ENCODE results near the gene DRAXIN.

DRAXIN gene

GRCh38 chr1:11770011-11770410, 78.5 kb downstream of the DRAXIN start:
- Histone ChIP-seq H3K36me3 (ENCODE audit: insufficient read depth, low read length) (no peaks in the 10 kb centered on the region), H2AFZ (ENCODE audit: low read depth, low read length) (no peak overlapping the region), H3K9me3 (ENCODE audit: insufficient read depth, low read length, severe bottlenecking) (no peaks in the 10 kb centered on the region), H3K4me3 (ENCODE audit: low read depth in 1 of 2, low read length in 2 of 2) (no peak overlapping the region), H3K79me2 (ENCODE audit: insufficient read depth, low read length) (no peaks in the 10 kb centered on the region), H3K27ac (ENCODE audit: low read length) (no peak overlapping the region), H3K4me1 (ENCODE audit: insufficient read depth, low read length) (no peaks in the 10 kb centered on the region), H3K9ac (ENCODE audit: low read depth, low read length) (no peak overlapping the region), H3K4me2 (ENCODE audit: insufficient read depth, low read length) (no peak overlapping the region), H4K20me1 (ENCODE audit: insufficient read depth, low read length) (no peaks in the 10 kb centered on the region), H3K27me3 (ENCODE audit: insufficient read depth, low read length, poor library complexity) (no peaks in the 10 kb centered on the region)
- no peak for DNase-seq
- no peak for TF ChIP-seq CTCF (IDR thresholded peaks at IDR 0.05; ENCODE audit: borderline replicate concordance, extremely low read depth, low read length, poor library complexity, severe bottlenecking)
- no peak for TF ChIP-seq EZH2 (IDR thresholded peaks at IDR 0.05; ENCODE audit: borderline replicate concordance, low read depth, low read length, severe bottlenecking)
- ATAC-seq (ENCODE audit: insufficient read depth, low read depth): no peak

- no peak for ATAC-seq (ENCODE audit: insufficient read depth, low read depth)
- Histone ChIP-seq H4K20me1 (ENCODE audit: insufficient read depth, low read length) (no peaks in the 10 kb centered on the region), H3K36me3 (ENCODE audit: insufficient read depth, low read length) (no peaks in the 10 kb centered on the region), H2AFZ (ENCODE audit: low read depth, low read length) (no peak overlapping the region), H3K4me2 (ENCODE audit: insufficient read depth, low read length) (no peak overlapping the region), H3K27me3 (ENCODE audit: insufficient read depth, low read length, poor library complexity) (no peaks in the 10 kb centered on the region), H3K9ac (ENCODE audit: low read depth, low read length) (no peak overlapping the region), H3K9me3 (ENCODE audit: insufficient read depth, low read length, severe bottlenecking) (no peaks in the 10 kb centered on the region), H3K4me1 (ENCODE audit: insufficient read depth, low read length) (no peaks in the 10 kb centered on the region), H3K4me3 (ENCODE audit: low read depth in 1 of 2, low read length in 2 of 2) (no peak overlapping the region), H3K27ac (ENCODE audit: low read length) (no peak overlapping the region), H3K79me2 (ENCODE audit: insufficient read depth, low read length) (no peaks in the 10 kb centered on the region)
- no peak for DNase-seq
- no peak for TF ChIP-seq EZH2 (IDR thresholded peaks at IDR 0.05; ENCODE audit: borderline replicate concordance, low read depth, low read length, severe bottlenecking)
- no peak for TF ChIP-seq CTCF (IDR thresholded peaks at IDR 0.05; ENCODE audit: borderline replicate concordance, extremely low read depth, low read length, poor library complexity, severe bottlenecking)
These were observed 80.1 kb downstream of the DRAXIN start for GRCh38 chr1:11771481-11772043.

- Histone ChIP-seq H3K9me3 (ENCODE audit: insufficient read depth, low read length, severe bottlenecking) (no peaks in the 10 kb centered on the region), H3K4me3 (ENCODE audit: low read depth in 1 of 2, low read length in 2 of 2) (no peak overlapping the region), H4K20me1 (ENCODE audit: insufficient read depth, low read length) (no peaks in the 10 kb centered on the region), H2AFZ (ENCODE audit: low read depth, low read length) (no peak overlapping the region), H3K27ac (ENCODE audit: low read length) (no peak overlapping the region), H3K79me2 (ENCODE audit: insufficient read depth, low read length) (no peaks in the 10 kb centered on the region), H3K4me2 (ENCODE audit: insufficient read depth, low read length) (no peak overlapping the region), H3K9ac (ENCODE audit: low read depth, low read length) (no peak overlapping the region), H3K36me3 (ENCODE audit: insufficient read depth, low read length) (no peaks in the 10 kb centered on the region), H3K4me1 (ENCODE audit: insufficient read depth, low read length) (no peaks in the 10 kb centered on the region), H3K27me3 (ENCODE audit: insufficient read depth, low read length, poor library complexity) (no peaks in the 10 kb centered on the region)
- peak; percentile 11 for DNase-seq
- no peak for ATAC-seq (ENCODE audit: insufficient read depth, low read depth)
- no peak for TF ChIP-seq EZH2 (IDR thresholded peaks at IDR 0.05; ENCODE audit: borderline replicate concordance, low read depth, low read length, severe bottlenecking)
These were observed 80.9 kb downstream of the DRAXIN start for GRCh38 chr1:11772458-11772857.

- no peaks in the 10 kb centered on the region for H3K36me3 ChIP-seq (ENCODE audit: insufficient read depth, low read length)
- TF ChIP-seq EZH2 (IDR thresholded peaks at IDR 0.05; ENCODE audit: borderline replicate concordance, low read depth, low read length, severe bottlenecking) (no peak), CTCF (IDR thresholded peaks at IDR 0.05; ENCODE audit: borderline replicate concordance, extremely low read depth, low read length, poor library complexity, severe bottlenecking) (no peak)
These were observed 83.2 kb downstream of the DRAXIN start for GRCh38 chr1:11774753-11775152.

More at GRCh38 chr1:11774753-11775152, 83.2 kb downstream of the DRAXIN start:
- no peaks in the 10 kb centered on the region for H3K79me2 ChIP-seq (ENCODE audit: insufficient read depth, low read length)
- H3K4me3 ChIP-seq (ENCODE audit: low read depth in 1 of 2, low read length in 2 of 2): no peak overlapping the region
- no peaks in the 10 kb centered on the region for H4K20me1 ChIP-seq (ENCODE audit: insufficient read depth, low read length)
- ATAC-seq (ENCODE audit: insufficient read depth, low read depth): no peak
- no peak overlapping the region for H3K4me2 ChIP-seq (ENCODE audit: insufficient read depth, low read length)
- H3K27ac ChIP-seq (ENCODE audit: low read length): no peak overlapping the region
- H3K27me3 ChIP-seq (ENCODE audit: insufficient read depth, low read length, poor library complexity): no peaks in the 10 kb centered on the region
- H3K4me1 ChIP-seq (ENCODE audit: insufficient read depth, low read length): no peaks in the 10 kb centered on the region
- no peak overlapping the region for H3K9ac ChIP-seq (ENCODE audit: low read depth, low read length)
- H2AFZ ChIP-seq (ENCODE audit: low read depth, low read length): no peak overlapping the region
- DNase-seq: no peak
- no peaks in the 10 kb centered on the region for H3K9me3 ChIP-seq (ENCODE audit: insufficient read depth, low read length, severe bottlenecking)
